Mesodermal cell (in vitro differentiated cells): ENCODE data around the gene SYT13. TPM values are rescaled to one million over a fixed set of nuclear protein-coding genes. Genes with fewer than 3 reads are reported as not detected.

ENCODE experiments used
- H3K27ac ChIP-seq: 2 replicates; pipeline ENCODE4 v1.7.0; 2013; ENCODE audit warnings: mild to moderate bottlenecking, low read depth, low read length, moderate library complexity; ENCODE audit not compliant: severe bottlenecking
- H3K36me3 ChIP-seq: 2 replicates; pipeline ENCODE4 v1.7.1; 2013; ENCODE audit warnings: mild to moderate bottlenecking, low read length, moderate library complexity; ENCODE audit not compliant: control insufficient read depth, insufficient read depth
- H3K4me1 ChIP-seq: one replicate; pipeline ENCODE4 v1.7.1; 2013; ENCODE audit warnings: mild to moderate bottlenecking, low read length; ENCODE audit not compliant: insufficient read depth, control insufficient read depth, poor library complexity, severe bottlenecking
- H3K4me3 ChIP-seq: 2 replicates; pipeline ENCODE4 v1.7.0; 2013; ENCODE audit warnings: low read length, control low read depth, mild to moderate bottlenecking; ENCODE audit not compliant: insufficient read depth, poor library complexity, severe bottlenecking; ENCODE audit errors: extremely low read depth
- H3K9me3 ChIP-seq: 2 replicates; pipeline ENCODE4 v1.7.1; 2013; ENCODE audit warnings: mild to moderate bottlenecking, low read length, moderate library complexity; ENCODE audit not compliant: control insufficient read depth
- WGBS, 2 experiments: methylation state at CpG; one replicate each; pipeline ENCODE4 v1.1.5; 2013; ENCODE audit warnings: missing lambda C conversion rate in 2 of 2; ENCODE audit not compliant: insufficient coverage in 2 of 2; 5-methylcytosine and 5-hydroxymethylcytosine counted together
- polyA plus RNA-seq, 2 experiments: library from polyadenylated mRNA; stranded (reverse); fragments of 50-300 nt; gene quantifications; one replicate each; pipeline ENCODE4 v1.2.3, GENCODE V29; 2013

Gene SYT13
- polyA plus RNA-seq (2013, experiment 1 of 2): 1.4 TPM
- 1.0 TPM for polyA plus RNA-seq (2013, experiment 2 of 2)

DNA sequence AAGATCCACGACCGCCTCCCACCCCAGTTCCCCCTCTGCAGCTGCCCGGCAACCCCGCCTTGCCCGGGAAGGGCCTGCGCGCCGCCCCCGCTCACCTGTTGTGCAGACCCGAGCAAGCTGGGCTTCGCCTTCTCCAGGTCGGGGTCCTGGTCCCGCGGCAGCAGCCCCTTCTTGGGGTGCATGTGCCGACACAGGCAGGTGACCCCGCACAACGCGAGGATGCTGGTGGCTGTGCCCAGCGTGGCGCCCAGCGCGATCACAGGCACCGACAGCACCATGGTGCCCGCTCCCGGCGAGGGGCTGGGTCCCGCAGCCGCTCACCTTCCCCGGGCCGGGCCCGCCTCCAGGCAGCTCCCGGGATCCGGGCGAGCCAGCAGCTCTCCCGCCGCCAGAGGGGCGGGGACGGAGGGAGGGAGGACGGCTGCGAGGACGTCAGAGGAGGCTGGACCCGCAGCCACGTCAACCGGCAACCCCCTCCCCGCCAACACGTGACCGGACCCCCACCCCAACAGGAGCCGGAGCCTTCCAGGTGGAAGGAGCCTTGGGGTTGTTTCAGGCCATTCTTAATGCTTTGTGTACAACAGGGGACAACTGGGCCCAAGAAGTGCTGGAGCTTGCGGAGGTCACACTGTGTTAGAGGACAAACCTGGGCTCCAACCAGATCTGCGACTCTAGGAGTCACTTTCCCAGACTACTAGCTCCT lies at the start of gene SYT13:
Gene SYT13, minus strand, starts transcription at position 412 of the 703 bp plus-strand sequence. Its CDS starts 134 bp downstream, at position 278.
- Histone ChIP-seq H3K4me1 (peaks cover 6% of the 10 kb centered on the region), H3K4me3 (peak within 1 kb of the TSS; percentile 37), H3K9me3 (no peaks in the 10 kb centered on the region), H3K27ac (no peak within 1 kb of the TSS), H3K36me3 (no peaks in the 10 kb centered on the region)
- 3 to 4% methylated on average over 34 to 36 of the region's 50 CpGs for WGBS, 2 experiments

GRCh38 chr11:45335434-45335833 lies 49.3 kb upstream of the SYT13 start:
- Histone ChIP-seq H3K4me3 (no peak overlapping the region), H3K4me1 (peaks cover 6% of the 10 kb centered on the region), H3K27ac (no peak overlapping the region), H3K9me3 (no peaks in the 10 kb centered on the region), H3K36me3 (no peaks in the 10 kb centered on the region)

GRCh38 chr11:45334836-45335235 lies 48.7 kb upstream of the SYT13 start:
- H3K9me3 ChIP-seq: no peaks in the 10 kb centered on the region
- H3K4me1 ChIP-seq: peaks cover 6% of the 10 kb centered on the region
- H3K27ac ChIP-seq: no peak overlapping the region
- 87 to 100% methylated on average over 3 of the region's 5 CpGs for WGBS, 2 experiments
- no peaks in the 10 kb centered on the region for H3K36me3 ChIP-seq
- no peak overlapping the region for H3K4me3 ChIP-seq

- no peak overlapping the region for H3K4me3 ChIP-seq
- peaks cover 6% of the 10 kb centered on the region for H3K4me1 ChIP-seq
- no peaks in the 10 kb centered on the region for H3K9me3 ChIP-seq
- no peak overlapping the region for H3K27ac ChIP-seq
- WGBS, 2 experiments: 90 to 91% methylated on average over 6 to 7 of the region's 10 CpGs
- no peaks in the 10 kb centered on the region for H3K36me3 ChIP-seq
Measured at GRCh38 chr11:45334410-45334809, 48.3 kb upstream of the SYT13 start.

DNA sequence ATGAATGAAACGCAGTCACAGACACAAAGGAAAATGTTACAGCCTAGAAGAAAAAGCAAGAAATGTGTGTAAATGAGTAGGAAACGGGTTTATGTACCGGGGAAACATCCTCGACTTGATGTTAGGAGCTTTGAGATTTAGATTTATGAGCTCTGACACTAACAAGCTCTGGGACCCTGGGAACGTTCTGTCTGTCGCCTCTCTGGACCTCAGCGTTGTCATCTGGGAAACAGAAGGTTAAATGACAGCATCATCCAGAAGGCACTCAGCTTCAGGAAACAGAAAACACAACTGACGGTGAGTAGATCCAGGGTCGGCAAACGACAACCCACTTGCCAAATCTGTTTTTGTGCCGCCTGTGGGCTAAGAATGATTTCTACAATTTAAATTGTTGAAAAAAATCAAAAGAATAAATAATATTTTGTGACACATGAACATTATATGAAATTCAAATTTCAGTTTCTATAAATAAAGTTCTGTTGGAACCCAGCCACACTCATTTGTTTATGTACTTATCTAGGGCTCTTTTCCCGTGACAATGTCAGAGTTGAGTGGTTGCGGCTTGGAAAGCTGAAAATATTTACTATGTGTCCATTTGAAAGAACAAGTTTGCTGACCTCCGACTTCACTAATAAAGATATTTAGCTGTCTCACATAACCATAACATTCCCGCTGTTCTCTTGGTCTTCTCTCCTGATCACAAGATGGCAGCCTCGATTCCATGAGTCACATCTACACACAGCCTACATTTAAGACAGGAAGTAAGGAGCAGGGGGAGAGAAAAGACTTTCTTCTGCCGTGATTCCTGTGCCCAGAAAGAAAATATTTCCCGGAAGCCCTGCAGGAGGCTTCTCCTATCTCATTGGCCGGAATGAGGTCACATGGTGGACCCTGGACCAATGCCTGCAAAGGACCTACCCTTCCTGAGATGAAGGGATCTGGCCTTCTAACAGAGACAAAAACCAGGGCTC lies 47.1 kb upstream of the SYT13 start:
- Histone ChIP-seq H3K27ac (peak overlapping the region; percentile 29), H3K4me3 (no peak overlapping the region), H3K9me3 (no peaks in the 10 kb centered on the region), H3K4me1 (peaks cover 6% of the 10 kb centered on the region), H3K36me3 (no peaks in the 10 kb centered on the region)
- WGBS, 2 experiments: 85 to 91% methylated on average over 11 to 13 of the region's 19 CpGs

DNA sequence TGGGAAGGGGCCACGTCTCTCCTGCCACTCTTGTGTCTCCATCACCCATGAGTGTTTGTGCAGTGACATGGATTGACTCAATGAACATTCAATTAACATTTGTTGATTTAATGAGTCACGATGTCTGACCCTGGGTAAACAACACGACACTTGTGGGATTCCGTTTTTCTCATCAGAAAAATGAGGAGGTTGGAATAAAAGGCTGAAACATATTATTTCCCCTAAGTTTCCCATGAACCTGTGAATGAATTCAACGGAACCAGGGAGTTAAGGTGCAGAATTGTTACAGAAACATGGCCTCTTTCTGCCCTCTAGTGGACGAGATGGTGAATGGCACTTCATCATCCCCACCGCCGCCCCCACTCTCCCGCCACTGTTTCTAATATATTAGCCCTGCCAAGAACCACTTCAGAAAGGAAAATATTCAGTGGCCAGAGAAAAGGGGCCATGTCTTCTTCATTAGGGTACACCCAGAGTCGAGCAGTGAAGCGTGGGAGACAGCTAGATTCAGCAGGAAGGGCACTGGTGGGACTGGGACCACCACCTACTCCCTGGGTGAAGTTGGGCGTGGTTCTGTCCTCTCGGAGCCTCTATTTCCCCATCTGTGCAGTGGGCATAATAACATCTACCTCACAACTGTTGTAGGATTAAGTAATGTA lies 46.3 kb upstream of the SYT13 start:
- no peak overlapping the region for H3K27ac ChIP-seq
- 11 to 15% methylated on average over 3 to 4 of the region's 13 CpGs for WGBS, 2 experiments
- no peak overlapping the region for H3K4me3 ChIP-seq
- H3K4me1 ChIP-seq: peaks cover 6% of the 10 kb centered on the region
- H3K9me3 ChIP-seq: peaks cover 4% of the 10 kb centered on the region
- no peaks in the 10 kb centered on the region for H3K36me3 ChIP-seq

DNA sequence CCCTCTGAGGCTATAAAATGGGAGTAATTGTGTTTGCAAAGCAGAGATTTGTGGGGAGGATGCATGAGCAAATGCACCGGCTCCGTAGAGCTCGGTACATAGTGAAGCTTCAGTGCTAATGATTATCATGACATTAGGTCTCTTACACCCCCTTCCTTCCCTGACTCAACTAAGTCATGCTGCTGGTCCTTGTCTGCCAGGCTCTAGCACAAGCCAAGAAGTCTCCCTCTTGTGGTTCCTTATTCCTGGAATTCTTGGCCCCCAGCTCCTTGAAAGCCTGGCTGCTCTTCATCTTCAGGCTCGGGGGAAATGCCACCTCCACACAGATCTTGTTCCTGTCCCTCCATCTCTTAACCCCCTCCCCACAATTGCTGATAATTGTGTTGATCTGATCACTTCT lies 45.7 kb upstream of the SYT13 start:
- Histone ChIP-seq H3K36me3 (no peaks in the 10 kb centered on the region), H3K4me3 (no peak overlapping the region)
- WGBS, 2 experiments: 78 to 83% methylated on average over 3 to 4 of the region's 4 CpGs

GRCh38 chr11:45328726-45329125 lies 42.6 kb upstream of the SYT13 start:
- Histone ChIP-seq H3K4me1 (peaks cover 4% of the 10 kb centered on the region), H3K27ac (no peak overlapping the region), H3K36me3 (no peaks in the 10 kb centered on the region), H3K9me3 (peaks cover 13% of the 10 kb centered on the region), H3K4me3 (no peak overlapping the region)
- 85 to 95% methylated on average over 3 of the region's 3 CpGs for WGBS, 2 experiments

More for the DNA sequence above, 45.7 kb upstream of the SYT13 start:
- H3K27ac ChIP-seq: no peak overlapping the region
- peaks cover 6% of the 10 kb centered on the region for H3K4me1 ChIP-seq
- H3K9me3 ChIP-seq: peaks cover 10% of the 10 kb centered on the region

- no peak overlapping the region for H3K4me3 ChIP-seq
- no peak overlapping the region for H3K27ac ChIP-seq
- no peaks in the 10 kb centered on the region for H3K4me1 ChIP-seq
- H3K36me3 ChIP-seq: no peaks in the 10 kb centered on the region
- 57 to 71% methylated on average over 3 to 4 of the region's 6 CpGs for WGBS, 2 experiments
- H3K9me3 ChIP-seq: peaks cover 13% of the 10 kb centered on the region
Measured at GRCh38 chr11:45324459-45324858, 38.3 kb upstream of the SYT13 start.

DNA sequence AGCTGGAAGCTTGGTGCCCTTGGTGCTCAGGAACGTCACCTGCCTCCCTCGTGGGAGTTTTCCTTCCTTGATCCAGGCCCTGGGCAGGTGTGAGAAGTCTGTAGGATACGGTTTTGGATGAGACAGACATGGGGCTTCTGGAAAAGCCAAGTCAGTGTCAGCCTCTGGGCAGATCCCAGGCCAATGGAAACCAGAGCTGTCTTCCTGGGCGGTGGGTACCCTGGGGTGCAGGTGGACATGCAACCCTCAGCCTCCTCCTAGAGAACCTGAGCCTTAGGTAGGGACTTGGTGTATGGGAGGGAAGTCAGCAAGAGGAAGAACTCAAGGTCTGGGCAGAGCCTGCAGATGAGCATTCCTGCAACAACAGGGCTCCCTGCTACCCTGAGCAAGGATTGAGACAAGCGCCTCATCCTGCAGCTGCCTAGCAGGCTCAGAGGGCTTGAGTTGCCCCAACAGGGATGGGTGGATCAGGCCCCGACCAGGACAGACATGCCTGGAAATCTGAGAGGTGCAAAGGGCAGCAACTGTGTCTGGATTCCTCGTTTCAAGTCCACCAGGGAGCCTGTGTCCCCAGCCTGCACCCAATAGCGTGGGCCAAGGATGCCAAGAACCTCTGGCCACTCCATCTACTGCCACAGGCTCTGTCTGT lies 37.6 kb upstream of the SYT13 start:
- Histone ChIP-seq H3K27ac (no peak overlapping the region), H3K4me1 (no peaks in the 10 kb centered on the region), H3K4me3 (no peak overlapping the region), H3K36me3 (no peaks in the 10 kb centered on the region), H3K9me3 (peaks cover 13% of the 10 kb centered on the region)
- 89 to 92% methylated on average over 7 to 8 of the region's 8 CpGs for WGBS, 2 experiments
